Neuronal stem cell (in vitro differentiated cells): ENCODE data around the gene ZCCHC7.
A peak's percentile ranks its signal among the peaks of the same experiment; 100 is the strongest.

ENCODE experiments used
- DNase-seq: peaks from one replicate; pipeline ENCODE4 v3.0.0-alpha.2; 2013; ENCODE audit warnings: low spot score
- H2AFZ ChIP-seq: one replicate; pipeline ENCODE4 v1.6.1; 2013; ENCODE audit warnings: mild to moderate bottlenecking, low read length, inconsistent platforms
- H2AK5ac ChIP-seq: 2 replicates; pipeline ENCODE4 v1.6.1; 2013; ENCODE audit warnings: low read depth, mild to moderate bottlenecking, inconsistent platforms, low read length, moderate library complexity, mixed read lengths
- H2BK120ac ChIP-seq: 2 replicates; pipeline ENCODE4 v1.6.1; 2013; ENCODE audit warnings: low read depth, mild to moderate bottlenecking, inconsistent platforms, low read length, moderate library complexity, mixed read lengths
- H2BK12ac ChIP-seq: one replicate; pipeline ENCODE4 v1.6.1; 2013; ENCODE audit warnings: low read length, inconsistent platforms
- H2BK15ac ChIP-seq: 2 replicates; pipeline ENCODE4 v1.6.1; 2013; ENCODE audit warnings: mild to moderate bottlenecking, low read length, inconsistent platforms, mixed read lengths
- H2BK5ac ChIP-seq: one replicate; pipeline ENCODE4 v1.6.1; 2013; ENCODE audit warnings: inconsistent platforms, mild to moderate bottlenecking, low read length, moderate library complexity
- H3K14ac ChIP-seq: one replicate; pipeline ENCODE4 v1.6.1; 2013; ENCODE audit warnings: low read length, inconsistent platforms
- H3K18ac ChIP-seq: 2 replicates; pipeline ENCODE4 v1.6.1; 2013; ENCODE audit warnings: low read length, inconsistent platforms
- H3K23ac ChIP-seq: 2 replicates; pipeline ENCODE4 v1.6.1; 2013; ENCODE audit warnings: low read depth, mild to moderate bottlenecking, mixed read lengths, low read length, inconsistent platforms; ENCODE audit not compliant: poor library complexity
- H3K27ac ChIP-seq: replicated peaks from 3 replicates; pipeline ENCODE4 v1.5.1; 2013; ENCODE audit warnings: low read length, inconsistent platforms
- H3K27me3 ChIP-seq, 3 experiments: 2 replicates each; pipeline ENCODE4 v1.6.1; 2013; ENCODE audit warnings: low read length in 3 of 3, mild to moderate bottlenecking in 2 of 3, inconsistent platforms in 1 of 3, low read depth in 1 of 3, mixed read lengths in 1 of 3, moderate library complexity in 1 of 3; ENCODE audit not compliant: control insufficient read depth in 3 of 3, insufficient read depth in 3 of 3
- H3K36me3 ChIP-seq, 2 donors: replicated peaks in 1 of 2; 2 replicates each; pipeline ENCODE4 v1.6.1; 2013; ENCODE audit warnings: low read length in 2 of 2; ENCODE audit not compliant: control insufficient read depth in 2 of 2, insufficient read depth in 2 of 2
- H3K4ac ChIP-seq: 2 replicates; pipeline ENCODE4 v1.6.1; 2013; ENCODE audit warnings: inconsistent platforms, mild to moderate bottlenecking, low read length, moderate library complexity
- H3K4me1 ChIP-seq, 2 donors: 1 replicate in 1 of 2; 2 replicates in 1 of 2; pipeline ENCODE4 v1.6.1; 2013; ENCODE audit warnings: low read length in 2 of 2, low read depth in 1 of 2; ENCODE audit not compliant: control insufficient read depth in 2 of 2, insufficient read depth in 1 of 2
- H3K4me2 ChIP-seq: one replicate; pipeline ENCODE4 v1.6.1; 2013; ENCODE audit warnings: mild to moderate bottlenecking, low read length, inconsistent platforms; ENCODE audit not compliant: insufficient read depth, poor library complexity, severe bottlenecking
- H3K4me3 ChIP-seq, 2 donors: 2 replicates each; pipeline ENCODE4 v1.5.1; 2013; ENCODE audit warnings: low read length in 2 of 2, mild to moderate bottlenecking in 2 of 2, inconsistent platforms in 1 of 2, moderate library complexity in 1 of 2
- H3K79me1 ChIP-seq: one replicate; pipeline ENCODE4 v1.6.1; 2013; ENCODE audit warnings: low read depth, mild to moderate bottlenecking, inconsistent platforms, low read length, moderate library complexity
- H3K9ac ChIP-seq: one replicate; pipeline ENCODE4 v1.6.1; 2013; ENCODE audit warnings: mild to moderate bottlenecking, low read depth, low read length, inconsistent platforms; ENCODE audit not compliant: poor library complexity
- H3K9me3 ChIP-seq, 2 donors: replicated peaks in 1 of 2; 2 replicates each; pipeline versions ENCODE3 to v1.6.1; 2013; ENCODE audit warnings: low read length in 2 of 2, mild to moderate bottlenecking in 2 of 2, inconsistent platforms in 1 of 2, low read depth in 1 of 2, mixed read lengths in 1 of 2, moderate library complexity in 1 of 2; ENCODE audit not compliant: control insufficient read depth in 2 of 2, insufficient read depth in 1 of 2
- H4K8ac ChIP-seq: one replicate; pipeline ENCODE4 v1.6.1; 2013; ENCODE audit warnings: low read depth, mild to moderate bottlenecking, inconsistent platforms, low read length, moderate library complexity
- H4K91ac ChIP-seq: one replicate; pipeline ENCODE4 v1.6.1; 2013; ENCODE audit warnings: low read length, low read depth, mild to moderate bottlenecking, inconsistent platforms; ENCODE audit not compliant: poor library complexity
- WGBS, 2 donors: extraction: QIAGEN DNeasy Blood & Tissue Kit; methylation state at CpG; one replicate each; pipeline ENCODE4 v1.1.7; 2013; ENCODE audit warnings: missing lambda C conversion rate in 2 of 2, mixed read lengths in 1 of 2; ENCODE audit not compliant: insufficient read length in 2 of 2, insufficient replicate concordance in 1 of 2; ENCODE audit errors: extremely low coverage in 2 of 2; 5-methylcytosine and 5-hydroxymethylcytosine counted together

Gene ZCCHC7

DNA sequence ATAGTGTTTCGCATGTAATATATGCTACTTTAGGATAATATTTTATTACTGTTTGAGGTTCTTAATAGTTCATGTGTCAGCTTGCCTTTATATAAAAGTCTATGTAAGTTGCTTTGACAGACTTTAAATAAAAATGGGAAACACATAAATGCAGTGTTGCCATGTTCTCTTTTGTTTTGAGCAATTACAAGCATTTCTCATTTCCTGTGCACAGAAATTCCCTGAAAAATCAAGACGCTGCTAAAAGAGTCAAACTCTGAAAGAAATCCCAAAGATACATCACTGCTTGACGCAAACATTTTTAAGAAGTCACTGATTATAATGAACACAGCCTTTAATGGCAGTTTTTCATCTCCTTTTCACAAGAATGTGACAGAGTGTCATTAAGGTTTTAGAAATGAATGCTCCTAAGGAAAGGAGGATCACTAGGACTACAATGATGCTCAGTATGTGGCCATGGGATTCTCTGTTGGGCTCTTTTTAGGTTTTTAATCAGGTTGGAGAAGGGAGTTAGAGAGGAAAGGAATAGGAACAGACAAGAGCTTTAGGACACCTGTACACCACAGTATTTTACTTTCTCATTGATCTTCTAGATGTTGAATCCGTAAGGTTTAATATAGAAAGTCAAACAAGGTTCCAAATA is 29.4 kb downstream of the ZCCHC7 start:
- H3K79me1 ChIP-seq = peaks cover 2% of the 10 kb centered on the region
- no peak overlapping the region for H4K8ac ChIP-seq
- H3K4me1 ChIP-seq = peaks cover 2 to 34% of the 10 kb centered on the region in 2 donors
- no peak overlapping the region for H2BK5ac ChIP-seq
- H2AFZ ChIP-seq = no peak overlapping the region
- H2BK120ac ChIP-seq = no peak overlapping the region
- no peak overlapping the region for H3K14ac ChIP-seq
- no peak overlapping the region for H2BK12ac ChIP-seq
- no peaks in the 10 kb centered on the region for H3K27me3 ChIP-seq
- WGBS, 2 donors = no CpG with 5 or more reads among the region's 4 CpGs
- H3K18ac ChIP-seq = no peak overlapping the region
- no peak overlapping the region for H2AK5ac ChIP-seq
- no peak overlapping the region for H3K23ac ChIP-seq
- H3K4me2 ChIP-seq = no peak overlapping the region
- peaks cover 0 to 19% of the 10 kb centered on the region in 2 donors for H3K36me3 ChIP-seq
- H3K9me3 ChIP-seq = peaks cover 0 to 9% of the 10 kb centered on the region in 2 donors
- no peak overlapping the region for H3K9ac ChIP-seq
- H4K91ac ChIP-seq = no peak overlapping the region
- no peak overlapping the region for H3K4me3 ChIP-seq
- no peak overlapping the region for H3K4ac ChIP-seq
- DNase-seq = peak; percentile 48
- no peak overlapping the region for H2BK15ac ChIP-seq
- peak overlapping the region; percentile 50 for H3K27ac ChIP-seq

DNA sequence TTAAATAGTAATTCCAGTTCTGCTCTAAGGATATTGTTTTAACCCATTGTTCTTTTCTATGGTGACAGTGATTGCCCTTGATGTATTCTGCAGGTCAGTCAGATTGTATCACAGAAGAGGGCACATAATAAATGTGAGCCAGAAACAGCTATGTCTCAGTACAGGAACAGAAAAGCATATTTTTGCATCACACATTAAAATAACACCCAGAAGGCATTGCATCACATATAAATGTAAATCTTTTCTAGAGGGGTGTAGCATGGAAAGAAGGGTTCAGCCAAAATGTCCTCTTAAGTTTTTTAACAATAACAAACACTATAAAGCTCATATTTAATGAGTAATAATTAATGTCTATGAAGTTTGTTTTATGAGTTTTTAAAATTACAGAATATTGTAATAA is 30.0 kb downstream of the ZCCHC7 start:
- Histone ChIP-seq H2BK120ac (no peak overlapping the region), H3K23ac (no peak overlapping the region), H3K27ac (no peak overlapping the region), H2AFZ (no peak overlapping the region), H4K8ac (no peak overlapping the region), H3K14ac (no peak overlapping the region), H2BK5ac (no peak overlapping the region), H3K9ac (no peak overlapping the region), H2AK5ac (no peak overlapping the region), H3K36me3 (peaks cover 0 to 23% of the 10 kb centered on the region in 2 donors), H3K18ac (no peak overlapping the region), H2BK12ac (no peak overlapping the region), H4K91ac (no peak overlapping the region), H3K9me3 (peaks cover 0 to 9% of the 10 kb centered on the region in 2 donors), H3K27me3 (no peaks in the 10 kb centered on the region), H3K4me2 (no peak overlapping the region), H3K79me1 (peaks cover 2% of the 10 kb centered on the region), H3K4me1 (peaks cover 2 to 27% of the 10 kb centered on the region in 2 donors), H3K4ac (no peak overlapping the region), H2BK15ac (no peak overlapping the region), H3K4me3 (no peak overlapping the region)
- no peak for DNase-seq

DNA sequence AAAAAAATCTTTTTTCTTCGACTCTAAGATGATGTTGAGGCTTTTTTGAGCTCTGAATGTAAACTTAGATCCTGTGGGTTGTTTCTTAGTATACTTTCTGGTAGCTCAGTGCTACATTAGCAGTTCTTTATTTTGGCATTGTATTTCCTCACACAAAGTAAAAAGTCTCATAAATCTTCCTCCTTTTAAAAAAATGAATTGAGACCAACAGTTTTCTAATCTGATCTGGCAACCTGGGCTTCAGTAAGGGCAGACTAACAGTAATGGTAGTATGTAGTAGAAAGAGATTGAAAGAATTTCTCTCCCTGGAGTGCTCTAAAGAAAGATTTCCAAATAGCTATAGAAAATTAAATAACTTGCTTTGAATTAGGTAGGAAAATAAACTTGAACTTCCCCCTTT is 31.4 kb downstream of the ZCCHC7 start:
- H3K27ac ChIP-seq = no peak overlapping the region

DNA sequence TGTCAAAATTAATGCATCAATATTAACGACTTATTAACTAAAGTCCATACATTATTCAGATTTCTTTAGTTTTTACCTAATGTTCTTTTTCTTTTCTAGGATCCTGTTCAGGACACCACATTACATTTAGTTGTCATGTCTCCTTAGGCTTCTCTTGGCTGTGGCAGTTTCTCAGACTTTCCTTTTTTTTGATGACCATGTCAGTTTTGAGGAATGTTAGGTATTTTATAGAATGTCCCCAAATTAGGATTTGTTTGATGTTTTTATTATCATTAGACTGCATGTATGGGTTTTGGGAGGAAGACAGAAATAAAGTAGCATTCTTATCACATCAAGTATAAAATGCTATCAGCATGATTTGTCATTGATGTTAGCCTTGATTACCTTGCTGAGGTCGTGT is 32.0 kb downstream of the ZCCHC7 start:
- no peak overlapping the region for H2BK5ac ChIP-seq

More for the DNA sequence above, 31.4 kb downstream of the ZCCHC7 start:
- Histone ChIP-seq H3K36me3 (peaks cover 0 to 28% of the 10 kb centered on the region in 2 donors), H3K23ac (no peak overlapping the region), H3K4me3 (no peak overlapping the region), H4K91ac (no peak overlapping the region), H3K9me3 (peaks cover 0 to 9% of the 10 kb centered on the region in 2 donors), H2BK15ac (no peak overlapping the region), H3K4me1 (peaks cover 2 to 15% of the 10 kb centered on the region in 2 donors), H2AFZ (no peak overlapping the region), H3K79me1 (peaks cover 2% of the 10 kb centered on the region), H3K9ac (no peak overlapping the region), H3K4ac (no peak overlapping the region), H3K4me2 (no peak overlapping the region), H4K8ac (no peak overlapping the region), H2BK120ac (no peak overlapping the region), H3K14ac (no peak overlapping the region), H3K18ac (no peak overlapping the region), H2BK12ac (no peak overlapping the region), H2AK5ac (no peak overlapping the region), H2BK5ac (no peak overlapping the region), H3K27me3 (no peaks in the 10 kb centered on the region)
- DNase-seq = no peak
- WGBS, 2 donors = no CpG with 5 or more reads among the region's 1 CpG

More for the DNA sequence above, 32.0 kb downstream of the ZCCHC7 start:
- no peak overlapping the region for H3K4me3 ChIP-seq
- H3K4me2 ChIP-seq = no peak overlapping the region
- H4K8ac ChIP-seq = no peak overlapping the region
- H3K27ac ChIP-seq = no peak overlapping the region
- no peak overlapping the region for H3K9ac ChIP-seq
- H2AFZ ChIP-seq = no peak overlapping the region
- peaks cover 2 to 15% of the 10 kb centered on the region in 2 donors for H3K4me1 ChIP-seq
- no peak overlapping the region for H2AK5ac ChIP-seq
- H3K79me1 ChIP-seq = peaks cover 2% of the 10 kb centered on the region
- H3K27me3 ChIP-seq = no peaks in the 10 kb centered on the region
- H3K14ac ChIP-seq = no peak overlapping the region
- peaks cover 0 to 9% of the 10 kb centered on the region in 2 donors for H3K9me3 ChIP-seq
- H2BK15ac ChIP-seq = no peak overlapping the region
- peaks cover 0 to 28% of the 10 kb centered on the region in 2 donors for H3K36me3 ChIP-seq
- no peak overlapping the region for H3K18ac ChIP-seq
- no peak overlapping the region for H4K91ac ChIP-seq
- no peak overlapping the region for H3K23ac ChIP-seq
- no peak for DNase-seq
- H2BK12ac ChIP-seq = no peak overlapping the region
- WGBS, 2 donors = no CpG with 5 or more reads among the region's 2 CpGs
- no peak overlapping the region for H2BK120ac ChIP-seq
- H3K4ac ChIP-seq = no peak overlapping the region
